ENCODE measurements around the gene PRR9.

PRR9 gene

GRCh38 chr1:153229076-153229829, 11.9 kb downstream of the PRR9 start:
- DNase-seq (ENCODE audit: low spot score), result peak; percentile 16

- no peak for DNase-seq (ENCODE audit: low spot score)
Observed at GRCh38 chr1:153231363-153231762, 14.0 kb downstream of the PRR9 start.

DNA sequence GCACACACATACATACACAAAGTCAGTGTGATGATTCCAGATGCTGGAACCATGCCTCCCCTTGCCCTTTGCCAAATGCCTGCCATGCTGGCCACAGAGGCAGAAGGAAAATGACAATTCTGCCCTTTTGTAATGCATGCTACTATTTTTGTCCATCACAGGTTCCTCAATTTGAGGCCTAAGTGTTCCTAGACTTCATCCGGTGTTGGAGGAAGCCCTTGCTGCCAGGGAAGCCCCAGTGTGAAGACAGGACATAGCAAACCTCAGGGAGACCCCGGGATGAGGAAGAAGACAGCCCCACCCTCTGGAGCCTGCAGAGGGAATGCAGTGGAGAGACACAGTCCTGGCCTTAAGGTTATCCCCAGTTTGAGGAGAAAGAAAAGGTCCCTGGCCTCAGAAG, 14.4 kb downstream of the PRR9 start:
- DNase-seq (ENCODE audit: low spot score), result no peak

- no peak for DNase-seq (ENCODE audit: low spot score)
Observed at GRCh38 chr1:153232553-153232952, 15.2 kb downstream of the PRR9 start.

- no peak for DNase-seq (ENCODE audit: low spot score)
Observed at GRCh38 chr1:153233448-153233847, 16.1 kb downstream of the PRR9 start.

GRCh38 chr1:153238527-153238926, 21.1 kb downstream of the PRR9 start:
- no peak for DNase-seq (ENCODE audit: low spot score)

- no peak for DNase-seq (ENCODE audit: low spot score)
Observed at GRCh38 chr1:153242160-153242559, 24.8 kb downstream of the PRR9 start.

DNA sequence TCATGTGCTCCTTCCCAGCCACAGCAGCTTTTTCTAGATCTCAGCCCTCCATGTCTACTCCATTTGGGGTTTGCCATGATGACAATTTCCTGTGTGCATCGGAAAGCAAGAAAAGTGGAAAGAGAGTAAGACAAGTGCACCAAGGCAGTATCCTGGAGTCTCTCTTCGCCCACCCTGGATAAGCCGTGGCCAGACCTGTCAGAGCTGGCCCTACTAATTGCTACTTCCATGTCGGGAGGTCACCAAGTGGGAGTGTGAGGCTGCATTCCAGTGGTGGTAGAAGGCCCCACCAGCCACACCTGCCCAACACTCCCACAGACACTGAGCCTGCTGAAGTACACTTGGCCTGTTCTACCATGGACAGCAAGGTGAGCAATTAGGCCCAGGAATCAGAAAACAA, 28.1 kb downstream of the PRR9 start:
- no peak for DNase-seq (ENCODE audit: low spot score)

- DNase-seq (ENCODE audit: low spot score), result no peak
Observed at GRCh38 chr1:153246018-153246417, 28.6 kb downstream of the PRR9 start.

GRCh38 chr1:153246825-153247224, 29.4 kb downstream of the PRR9 start:
- DNase-seq (ENCODE audit: low spot score), result no peak

DNA sequence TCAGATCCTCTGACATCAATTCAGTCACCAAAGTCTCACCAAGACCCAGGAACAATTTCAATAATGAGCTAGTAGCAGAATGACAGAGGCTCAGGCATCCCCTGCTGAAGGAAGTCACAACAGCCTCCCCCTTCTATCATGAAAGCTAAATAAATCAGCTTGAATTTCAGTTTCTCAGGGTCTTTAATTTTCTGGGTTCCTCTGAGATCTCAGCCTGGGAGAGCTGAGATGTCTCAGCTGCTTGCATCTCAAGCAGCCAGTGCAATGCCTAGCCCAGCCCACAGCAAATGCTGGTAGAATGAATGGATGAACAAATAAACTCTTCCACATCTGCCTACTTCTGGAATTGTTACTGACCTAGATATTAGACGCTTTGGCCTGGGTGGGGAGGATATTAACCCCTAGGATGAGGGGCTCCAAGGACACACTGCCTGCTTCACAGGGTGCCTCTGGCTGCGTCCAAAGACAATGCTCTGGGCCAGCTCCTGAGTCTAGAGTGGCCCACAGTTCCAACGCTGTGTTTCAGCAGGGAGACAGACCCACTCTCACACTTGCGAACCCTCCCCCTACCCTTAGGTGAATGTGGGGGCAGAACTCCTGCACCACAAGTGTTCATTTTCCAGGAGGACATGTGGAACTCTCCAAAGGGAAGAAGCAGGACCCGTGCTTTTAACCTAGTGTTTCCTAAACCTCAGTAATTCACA, 30.9 kb downstream of the PRR9 start:
- DNase-seq (ENCODE audit: low spot score), result no peak

DNA sequence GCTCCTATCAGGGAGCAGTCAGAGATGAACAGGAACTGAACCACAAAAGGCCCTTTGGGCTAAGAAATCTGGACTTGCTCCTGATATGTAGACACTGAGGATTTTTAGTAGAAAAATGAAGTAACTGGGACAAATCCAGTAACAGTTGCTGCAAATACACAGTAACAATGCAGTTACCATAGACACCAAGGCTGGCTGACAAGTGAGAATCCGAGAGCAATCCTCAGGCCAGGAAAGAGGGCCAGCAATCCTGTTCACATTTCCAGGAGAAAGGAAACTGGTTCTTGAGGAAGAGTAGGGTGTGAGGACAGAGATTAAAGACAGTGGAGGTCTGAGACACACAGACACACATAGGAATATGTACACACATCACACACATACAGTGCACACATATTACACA, 32.8 kb downstream of the PRR9 start:
- no peak for DNase-seq (ENCODE audit: low spot score)

GRCh38 chr1:153251087-153251486, 33.7 kb downstream of the PRR9 start:
- DNase-seq (ENCODE audit: low spot score), result no peak

GRCh38 chr1:153251562-153251961, 34.2 kb downstream of the PRR9 start:
- DNase-seq (ENCODE audit: low spot score), result no peak

DNA sequence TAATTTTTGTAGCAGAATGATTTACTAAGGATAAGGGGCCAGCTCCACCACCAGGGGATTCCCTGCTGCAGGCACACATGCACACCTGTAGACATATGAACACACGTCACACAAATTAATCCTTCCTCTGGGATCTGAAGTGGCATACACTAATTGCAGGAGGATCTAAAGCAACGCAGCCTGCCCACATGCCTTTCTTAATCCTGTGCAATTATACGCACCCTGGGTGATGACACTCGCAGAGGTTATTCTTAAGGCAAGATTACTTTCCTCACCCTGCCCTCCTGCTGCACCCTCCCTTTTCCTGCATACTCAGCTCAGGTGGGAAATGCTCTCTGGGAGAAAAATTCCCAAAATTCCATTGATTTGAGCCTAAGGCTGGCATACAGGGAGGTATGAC, 34.6 kb downstream of the PRR9 start:
- no peak for DNase-seq (ENCODE audit: low spot score)

DNA sequence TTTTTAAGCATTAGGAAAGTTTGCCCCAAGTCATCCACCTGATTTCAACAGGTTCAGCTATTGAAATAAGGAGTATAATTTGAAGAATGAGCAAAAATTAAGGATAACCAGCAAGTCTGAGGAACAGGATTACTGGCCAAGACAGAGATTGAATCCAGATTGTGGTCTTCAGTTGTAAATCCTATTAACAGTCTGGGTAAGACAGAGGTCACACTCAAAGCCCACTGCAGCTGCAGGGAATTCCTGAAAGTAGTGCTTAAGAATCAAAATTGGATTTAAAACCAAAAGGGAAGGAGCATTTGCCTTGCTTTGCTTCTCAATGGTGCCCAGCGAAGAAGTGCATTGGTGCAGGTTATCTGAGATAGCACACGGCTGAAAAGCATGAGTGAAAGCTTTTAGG, 35.7 kb downstream of the PRR9 start:
- DNase-seq (ENCODE audit: low spot score), result no peak

- DNase-seq (ENCODE audit: low spot score), result no peak
Observed at GRCh38 chr1:153253693-153254092, 36.3 kb downstream of the PRR9 start.

GRCh38 chr1:153259387-153259786, 42.0 kb downstream of the PRR9 start, which contains the start of gene LORICRIN:
Gene LORICRIN (plus strand): TSS chr1:153259687. CDS start chr1:153260950, 1,263 bp downstream.
- DNase-seq (ENCODE audit: low spot score), result no peak

- DNase-seq (ENCODE audit: low spot score), result peak; percentile 2
Observed at GRCh38 chr1:153260585-153261280, 43.3 kb downstream of the PRR9 start.

GRCh38 chr1:153261281-153262069, 44.1 kb downstream of the PRR9 start:
- peak; percentile 16 for DNase-seq (ENCODE audit: low spot score)

DNA sequence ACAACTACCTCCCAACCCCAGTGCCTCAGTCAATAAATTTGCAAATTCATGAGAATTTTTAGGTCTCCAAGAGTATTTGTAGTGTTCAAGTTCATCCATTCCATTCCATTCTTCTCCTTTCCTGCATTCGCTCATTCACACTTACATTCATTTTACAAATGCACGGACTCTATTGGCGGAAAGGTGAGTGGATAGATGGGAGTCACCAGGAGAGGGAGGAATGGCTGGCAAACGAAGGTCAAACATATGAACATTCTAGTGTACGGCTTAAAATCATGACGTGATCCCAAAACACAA, 44.6 kb downstream of the PRR9 start:
- DNase-seq (ENCODE audit: low spot score), result no peak

- no peak for DNase-seq (ENCODE audit: low spot score)
Observed at GRCh38 chr1:153262462-153263157, 45.2 kb downstream of the PRR9 start.
